ENCODE results near the gene ZNFX1. TPM values are rescaled to one million over a fixed set of nuclear protein-coding genes. Genes with fewer than 3 reads are reported as not detected.
A peak's percentile ranks its signal among the peaks of the same experiment; 100 is the strongest.

The ZNFX1 gene
- total and polyA plus RNA-seq, 12 donors, result 10.7 to 39.6 (median 27.0) TPM

DNA sequence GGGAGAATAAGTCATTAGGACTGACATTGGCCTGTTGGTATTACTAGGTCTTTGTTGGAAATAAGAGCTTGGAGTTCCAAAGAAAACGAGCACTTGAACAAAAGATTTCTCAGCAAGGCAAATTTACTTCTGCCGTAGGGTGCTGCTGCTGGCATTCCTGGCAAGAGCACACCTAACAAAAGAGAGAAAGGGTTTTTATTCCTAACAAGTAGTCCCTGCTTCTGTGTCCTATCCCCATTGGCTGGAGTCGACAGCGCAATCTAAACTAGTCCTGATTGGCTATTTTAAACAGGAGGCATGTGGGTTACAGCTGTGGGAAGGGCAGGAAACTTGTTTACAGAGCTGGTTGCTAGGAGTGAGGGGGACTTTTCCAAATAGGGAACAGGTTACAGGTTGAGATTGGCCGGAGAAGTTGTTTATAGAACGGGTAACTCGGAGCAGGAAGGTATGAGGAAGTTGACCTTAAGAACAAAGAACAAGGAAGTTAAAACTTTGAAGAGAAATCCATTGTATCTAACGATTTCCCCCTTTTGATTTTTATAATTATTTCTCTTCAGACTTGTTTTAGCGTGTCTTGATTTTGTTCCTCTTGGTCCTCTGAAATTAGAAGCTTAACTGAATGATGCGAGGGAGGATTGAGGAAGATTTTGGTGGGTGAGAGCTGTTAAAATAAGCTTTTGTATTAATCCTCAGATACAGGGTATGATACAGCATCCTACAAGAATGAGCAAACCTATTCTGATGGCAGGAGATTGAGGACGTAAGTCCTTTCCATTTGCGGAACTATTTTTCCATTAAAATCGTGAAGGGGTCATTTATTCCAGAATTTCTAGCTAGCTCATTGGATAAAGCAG is 3.4 kb upstream of the ZNFX1 start:
- H3K4me3 ChIP-seq, result peak overlapping the region in 1 of 4 donors; percentile 79
- TF ChIP-seq, protein P1, sequence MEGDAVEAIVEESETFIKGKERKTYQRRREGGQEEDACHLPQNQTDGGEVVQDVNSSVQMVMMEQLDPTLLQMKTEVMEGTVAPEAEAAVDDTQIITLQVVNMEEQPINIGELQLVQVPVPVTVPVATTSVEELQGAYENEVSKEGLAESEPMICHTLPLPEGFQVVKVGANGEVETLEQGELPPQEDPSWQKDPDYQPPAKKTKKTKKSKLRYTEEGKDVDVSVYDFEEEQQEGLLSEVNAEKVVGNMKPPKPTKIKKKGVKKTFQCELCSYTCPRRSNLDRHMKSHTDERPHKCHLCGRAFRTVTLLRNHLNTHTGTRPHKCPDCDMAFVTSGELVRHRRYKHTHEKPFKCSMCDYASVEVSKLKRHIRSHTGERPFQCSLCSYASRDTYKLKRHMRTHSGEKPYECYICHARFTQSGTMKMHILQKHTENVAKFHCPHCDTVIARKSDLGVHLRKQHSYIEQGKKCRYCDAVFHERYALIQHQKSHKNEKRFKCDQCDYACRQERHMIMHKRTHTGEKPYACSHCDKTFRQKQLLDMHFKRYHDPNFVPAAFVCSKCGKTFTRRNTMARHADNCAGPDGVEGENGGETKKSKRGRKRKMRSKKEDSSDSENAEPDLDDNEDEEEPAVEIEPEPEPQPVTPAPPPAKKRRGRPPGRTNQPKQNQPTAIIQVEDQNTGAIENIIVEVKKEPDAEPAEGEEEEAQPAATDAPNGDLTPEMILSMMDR (IDR thresholded peaks at IDR 0.05), result no peak
- TF ChIP-seq POLR2A (IDR thresholded peaks at IDR 0.05), result no peak
- H3K27me3 ChIP-seq, result no peaks in the 10 kb centered on the region
- H3K27ac ChIP-seq, result no peak overlapping the region
- H3K4me1 ChIP-seq (replicated peaks in 1 of 2), result peaks cover 22 to 44% of the 10 kb centered on the region in 2 donors
- no peak for DNase-seq
- peaks cover 0 to 63% of the 10 kb centered on the region in 2 donors for H3K36me3 ChIP-seq (replicated peaks in 1 of 2)
- intact Hi-C loops (cut with DNase I), result no loop called here
- 72 to 87% (median 75%) methylated on average over 13 of the region's 13 CpGs for WGBS, 4 donors
- H3K9me3 ChIP-seq (replicated peaks in 1 of 3), result peaks cover 0 to 25% (median 0%) of the 10 kb centered on the region in 3 donors

DNA sequence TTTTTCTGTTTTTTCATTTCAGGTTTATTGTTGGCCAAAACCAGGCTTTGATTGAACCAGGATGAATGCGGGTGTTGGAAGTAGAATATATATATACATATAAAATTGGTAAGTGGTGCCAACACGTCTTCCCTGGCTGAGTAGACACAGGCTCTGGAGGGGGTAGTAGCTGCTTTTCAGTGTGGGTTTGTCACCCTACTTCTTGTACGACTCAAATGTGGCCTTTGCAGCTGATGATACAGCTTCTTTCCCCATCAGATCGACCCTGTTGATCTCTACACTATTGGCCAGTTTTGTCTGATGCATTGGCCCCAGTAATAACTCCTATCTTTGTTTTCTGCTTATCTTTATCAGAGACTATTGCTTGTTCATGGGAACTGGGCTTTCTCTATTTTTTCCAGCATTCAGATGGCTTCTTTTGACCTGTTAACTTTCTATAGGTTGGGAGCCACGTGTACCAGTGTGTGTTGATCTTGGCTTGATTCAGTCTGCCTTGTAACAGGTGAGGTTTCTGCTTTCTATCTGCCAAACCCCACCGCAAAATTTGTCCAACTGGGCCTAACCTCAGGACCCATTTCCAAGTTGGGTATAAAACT is 2.7 kb upstream of the ZNFX1 start:
- TF ChIP-seq, protein P1 (IDR thresholded peaks at IDR 0.05), result no peak
- no peak for TF ChIP-seq POLR2A (IDR thresholded peaks at IDR 0.05)
- intact Hi-C loops (cut with DNase I), result no loop called here
- Histone ChIP-seq H3K36me3 (replicated peaks in 1 of 2) (peaks cover 0 to 57% of the 10 kb centered on the region in 2 donors), H3K4me3 (peak overlapping the region in 1 of 4 donors; percentile 79), H3K4me1 (replicated peaks in 1 of 2) (peaks cover 29 to 52% of the 10 kb centered on the region in 2 donors), H3K27ac (no peak overlapping the region), H3K27me3 (no peaks in the 10 kb centered on the region), H3K9me3 (replicated peaks in 1 of 3) (peaks cover 0 to 23% (median 0%) of the 10 kb centered on the region in 3 donors)
- DNase-seq, result no peak
- 55 to 73% (median 62%) methylated on average over 6 of the region's 6 CpGs for WGBS, 4 donors

DNA sequence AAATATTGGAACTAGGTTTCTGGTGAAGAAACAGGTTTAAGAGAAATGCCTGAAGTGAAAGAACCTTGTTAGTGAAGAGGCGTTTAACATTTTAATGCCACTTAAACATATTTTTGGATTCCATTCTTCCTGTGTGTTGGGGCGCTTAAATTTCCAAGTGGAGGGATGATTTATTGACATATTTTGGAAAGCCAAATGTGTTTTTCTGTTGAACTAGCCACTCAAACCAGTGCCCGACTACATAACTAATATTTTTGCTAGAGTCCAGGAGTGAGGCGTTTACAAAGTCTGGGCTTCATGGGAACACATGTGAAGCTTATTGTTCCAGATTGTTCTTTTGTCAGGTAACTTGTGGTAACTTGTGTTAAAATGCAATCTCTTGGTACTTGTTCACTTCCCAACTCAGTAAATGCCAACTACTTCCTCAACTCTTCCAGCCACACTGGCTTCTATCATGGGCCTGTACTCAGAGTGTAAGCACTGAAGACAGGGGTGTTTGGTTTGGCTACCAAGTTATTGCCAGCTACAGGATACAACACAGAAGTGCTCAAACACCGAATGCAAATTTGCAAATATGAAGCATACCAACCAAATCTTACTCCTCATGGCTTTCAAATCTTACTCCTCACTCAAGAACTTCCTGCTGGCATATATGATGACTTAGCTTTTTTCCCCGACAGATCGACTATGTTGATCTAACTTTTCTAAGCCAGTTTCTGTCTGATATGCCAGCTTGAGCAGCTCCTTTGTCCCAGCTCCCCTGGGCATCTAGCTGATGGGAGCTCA is 2.0 kb upstream of the ZNFX1 start:
- peak overlapping the region in 1 of 4 donors; percentile 79 for H3K4me3 ChIP-seq
- H3K27ac ChIP-seq, result peak overlapping the region in 1 of 5 donors; percentile 98
- peaks cover 29 to 53% of the 10 kb centered on the region in 2 donors for H3K4me1 ChIP-seq (replicated peaks in 1 of 2)
- H3K27me3 ChIP-seq, result no peaks in the 10 kb centered on the region
- H3K36me3 ChIP-seq (replicated peaks in 1 of 2), result peaks cover 0 to 54% of the 10 kb centered on the region in 2 donors
- intact Hi-C loops (cut with DNase I), result no loop called here
- DNase-seq, result no peak
- 60 to 75% (median 68%) methylated on average over 7 of the region's 7 CpGs for whole genome bisulfite sequencing, 4 donors
- peaks cover 0 to 23% (median 0%) of the 10 kb centered on the region in 3 donors for H3K9me3 ChIP-seq (replicated peaks in 1 of 3)
- no peak for TF ChIP-seq POLR2A (IDR thresholded peaks at IDR 0.05)
- TF ChIP-seq, protein P1 (IDR thresholded peaks at IDR 0.05), result peak in 1 of 6 experiments; percentile 1
